Ishikawa (cell line): ENCODE data around the gene AKNA.

Experiments used
- CEBPB ChIP-seq: IDR thresholded peaks from 2 replicates; pipeline ENCODE4 v1.6.1; 2012
- CREB1 ChIP-seq: IDR thresholded peaks from 2 replicates; pipeline ENCODE4 v1.6.1; 2012; ENCODE audit warnings: low read depth
- EGR1 ChIP-seq: IDR thresholded peaks from 2 replicates; pipeline ENCODE4 v1.6.1; 2012
- EP300 ChIP-seq: IDR thresholded peaks from 2 replicates; pipeline ENCODE4 v1.6.1; 2012; ENCODE audit warnings: borderline replicate concordance
- FOXM1 ChIP-seq: IDR thresholded peaks from 2 replicates; pipeline ENCODE4 v1.6.1; 2012; ENCODE audit warnings: low read depth, borderline replicate concordance
- MAX ChIP-seq: IDR thresholded peaks from 2 replicates; pipeline ENCODE4 v1.6.1; 2012
- NFIC ChIP-seq: IDR thresholded peaks from 2 replicates; pipeline ENCODE4 v1.6.1; 2012
- RAD21 ChIP-seq: IDR thresholded peaks from 2 replicates; pipeline ENCODE4 v1.6.1; 2012; ENCODE audit warnings: low read depth
- REST ChIP-seq: IDR thresholded peaks from 2 replicates; pipeline ENCODE4 v1.6.1; 2012; ENCODE audit warnings: low read depth, mild to moderate bottlenecking
- TAF1 ChIP-seq: IDR thresholded peaks from 2 replicates; pipeline ENCODE4 v1.6.1; 2012; ENCODE audit warnings: low read depth, mild to moderate bottlenecking
- TCF12 ChIP-seq: IDR thresholded peaks from 2 replicates; pipeline ENCODE4 v1.6.1; 2012; ENCODE audit warnings: low read depth
- TEAD4 ChIP-seq: IDR thresholded peaks from 2 replicates; pipeline ENCODE4 v1.6.1; 2012
- USF1 ChIP-seq: IDR thresholded peaks from 2 replicates; pipeline ENCODE4 v1.6.1; 2012
- YY1 ChIP-seq: IDR thresholded peaks from 2 replicates; pipeline ENCODE4 v1.6.1; 2012; ENCODE audit warnings: low read depth
- ZBTB7A ChIP-seq: IDR thresholded peaks from 2 replicates; pipeline ENCODE4 v1.6.1; 2012; ENCODE audit warnings: low read depth

Gene AKNA

GRCh38 chr9:114311571-114312512, 75.9 kb downstream of the AKNA start:
- TF ChIP-seq USF1 (no peak), TCF12 (no peak), YY1 (no peak), TEAD4 (no peak), EGR1 (no peak), ZBTB7A (no peak)

DNA sequence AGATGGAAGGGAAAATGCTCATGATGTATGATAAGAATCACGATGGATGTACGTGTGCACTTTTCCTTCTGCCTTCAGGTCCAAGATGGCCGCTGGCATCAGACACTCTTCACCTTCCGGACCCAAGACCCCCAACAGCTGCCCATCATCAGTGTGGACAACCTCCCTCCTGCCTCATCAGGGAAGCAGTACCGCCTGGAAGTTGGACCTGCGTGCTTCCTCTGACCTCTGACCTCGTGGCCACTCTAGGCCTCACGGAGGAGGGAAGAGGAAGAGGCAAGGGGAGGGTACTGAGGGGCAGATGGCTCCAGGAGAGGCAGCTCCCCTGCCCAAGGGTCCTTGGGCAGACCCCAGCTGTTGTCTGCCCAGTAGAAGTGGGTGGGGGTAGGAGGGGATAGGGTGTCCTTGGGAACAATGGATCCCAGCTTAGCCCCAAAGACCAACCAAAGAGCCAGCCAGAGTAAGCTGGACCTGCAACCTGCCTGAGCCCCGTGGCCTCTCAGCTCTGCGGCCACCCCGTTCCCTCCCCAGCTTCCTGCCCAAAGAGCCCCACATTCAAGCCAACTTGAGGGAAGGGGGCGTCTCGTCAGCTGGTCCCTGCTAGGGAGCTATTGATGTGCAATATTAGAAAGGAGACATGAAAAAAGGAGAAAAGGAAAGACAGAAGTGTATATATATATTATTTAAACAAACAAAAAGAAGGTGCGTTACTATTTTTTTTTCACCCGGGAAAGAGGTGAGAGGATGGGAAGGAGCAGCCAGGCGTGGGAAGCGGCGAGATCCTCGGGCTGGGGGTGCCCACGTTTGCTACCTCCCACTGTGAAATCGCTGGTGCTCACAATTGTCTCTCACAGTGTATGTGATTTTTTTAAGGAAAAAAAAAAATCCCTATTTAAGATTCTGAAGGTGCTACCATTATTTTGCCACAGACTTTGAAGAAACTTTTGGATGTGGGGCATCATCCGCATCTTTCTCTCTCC, 77.0 kb downstream of the AKNA start:
- TF ChIP-seq USF1 (no peak), YY1 (no peak), TEAD4 (no peak), CREB1 (no peak), RAD21 (no peak), EP300 (no peak), CEBPB (no peak), NFIC (no peak), FOXM1 (no peak), EGR1 (no peak), ZBTB7A (no peak)

GRCh38 chr9:114309096-114309495, 78.7 kb downstream of the AKNA start:
- TF ChIP-seq NFIC (no peak), RAD21 (no peak), TEAD4 (no peak), TAF1 (no peak), CEBPB (no peak), USF1 (no peak), EP300 (no peak)

GRCh38 chr9:114308361-114308950, 79.3 kb downstream of the AKNA start:
- no peak for TF ChIP-seq CREB1
- no peak for TF ChIP-seq EGR1
- TF ChIP-seq TCF12 = no peak
- TF ChIP-seq REST = no peak
- no peak for TF ChIP-seq FOXM1
- no peak for TF ChIP-seq CEBPB
- TF ChIP-seq YY1 = no peak
- TF ChIP-seq USF1 = no peak
- no peak for TF ChIP-seq ZBTB7A
- TF ChIP-seq TEAD4 = no peak
- TF ChIP-seq RAD21 = no peak
- no peak for TF ChIP-seq TAF1
- TF ChIP-seq EP300 = no peak
- no peak for TF ChIP-seq NFIC
- no peak for TF ChIP-seq MAX

- TF ChIP-seq FOXM1 = no peak
- no peak for TF ChIP-seq CEBPB
- TF ChIP-seq EP300 = no peak
- TF ChIP-seq TAF1 = no peak
- no peak for TF ChIP-seq REST
- TF ChIP-seq CREB1 = no peak
Observed at GRCh38 chr9:114307899-114308267, 79.9 kb downstream of the AKNA start.
